ENCODE measurements around the gene TESMIN. TPM values are rescaled to one million over a fixed set of nuclear protein-coding genes. Genes with fewer than 3 reads are reported as not detected.

Gene TESMIN
- total RNA-seq, 1 donor from 2014 or later: not detected

GRCh38 chr11:68762481-68762880, 11.2 kb upstream of the TESMIN start:
- Histone ChIP-seq H3K9me3 (no peaks in the 10 kb centered on the region), H3K36me3 (peaks cover 93 to 99% of the 10 kb centered on the region in 2 donors), H3K4me1 (no peaks in the 10 kb centered on the region), H3K4me3 (no peak overlapping the region), H3K27me3 (no peaks in the 10 kb centered on the region), H3K27ac (no peak overlapping the region)
- TF ChIP-seq CTCF (IDR thresholded peaks at IDR 0.05): no peak
- no peak for DNase-seq (ENCODE audit: low spot score in 2 of 2)
- intact Hi-C loops (cut with DNase I): no loop called here

GRCh38 chr11:68761801-68762200, 10.5 kb upstream of the TESMIN start:
- intact Hi-C loops (cut with DNase I): no loop called here
- H3K4me3 ChIP-seq: no peak overlapping the region
- no peaks in the 10 kb centered on the region for H3K4me1 ChIP-seq
- TF ChIP-seq CTCF (IDR thresholded peaks at IDR 0.05): no peak
- H3K27ac ChIP-seq: no peak overlapping the region
- DNase-seq (ENCODE audit: low spot score in 2 of 2): no peak
- no peaks in the 10 kb centered on the region for H3K9me3 ChIP-seq
- H3K27me3 ChIP-seq: no peaks in the 10 kb centered on the region
- H3K36me3 ChIP-seq: peaks cover 93 to 99% of the 10 kb centered on the region in 2 donors

GRCh38 chr11:68759991-68760390, 8.7 kb upstream of the TESMIN start:
- no peak for TF ChIP-seq CTCF (IDR thresholded peaks at IDR 0.05)
- peaks cover 93 to 98% of the 10 kb centered on the region in 2 donors for H3K36me3 ChIP-seq
- DNase-seq (ENCODE audit: low spot score in 2 of 2): no peak
- no peak overlapping the region for H3K4me3 ChIP-seq
- no peaks in the 10 kb centered on the region for H3K4me1 ChIP-seq
- no peaks in the 10 kb centered on the region for H3K9me3 ChIP-seq
- H3K27ac ChIP-seq: no peak overlapping the region
- H3K27me3 ChIP-seq: no peaks in the 10 kb centered on the region
- intact Hi-C loops (cut with DNase I): no loop called here

DNA sequence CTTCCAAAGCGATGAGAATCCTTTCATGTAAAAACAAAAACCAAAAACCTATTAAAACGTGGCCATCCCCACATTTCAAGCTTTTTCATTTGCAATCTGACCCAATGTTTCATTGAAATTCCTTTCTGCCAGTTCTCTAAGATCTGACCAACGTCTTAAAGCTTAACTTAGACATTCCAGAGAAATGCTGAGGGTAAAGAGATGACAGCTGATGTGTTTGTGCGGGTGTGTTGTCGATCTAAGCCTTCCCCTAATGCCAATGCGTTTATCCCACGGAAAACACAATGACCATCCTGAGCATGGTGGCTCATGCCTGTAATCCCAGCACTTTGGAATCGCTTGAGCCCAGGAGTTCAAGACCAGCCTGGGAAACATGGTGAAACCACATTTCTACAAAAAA, 6.4 kb upstream of the TESMIN start:
- no peak overlapping the region for H3K4me3 ChIP-seq
- TF ChIP-seq CTCF (IDR thresholded peaks at IDR 0.05): no peak
- H3K27ac ChIP-seq: no peak overlapping the region
- H3K27me3 ChIP-seq: no peaks in the 10 kb centered on the region
- intact Hi-C loops (cut with DNase I): no loop called here
- H3K4me1 ChIP-seq: no peaks in the 10 kb centered on the region
- peaks cover 70 to 88% of the 10 kb centered on the region in 2 donors for H3K36me3 ChIP-seq
- no peaks in the 10 kb centered on the region for H3K9me3 ChIP-seq
- DNase-seq (ENCODE audit: low spot score in 2 of 2): no peak

- intact Hi-C loops (cut with DNase I): no loop called here
- H3K4me3 ChIP-seq: no peak overlapping the region
- peaks cover 55 to 74% of the 10 kb centered on the region in 2 donors for H3K36me3 ChIP-seq
- H3K9me3 ChIP-seq: no peaks in the 10 kb centered on the region
- H3K27ac ChIP-seq: no peak overlapping the region
- peaks cover under 1 to 5% of the 10 kb centered on the region in 2 donors for H3K4me1 ChIP-seq
- TF ChIP-seq CTCF (IDR thresholded peaks at IDR 0.05): no peak
- no peak for DNase-seq (ENCODE audit: low spot score in 2 of 2)
- H3K27me3 ChIP-seq: no peaks in the 10 kb centered on the region
These were observed 4.9 kb upstream of the TESMIN start for GRCh38 chr11:68756171-68756766.

- Histone ChIP-seq H3K27ac (no peak overlapping the region), H3K4me3 (no peak overlapping the region), H3K4me1 (peaks cover 3 to 12% of the 10 kb centered on the region in 2 donors), H3K27me3 (no peaks in the 10 kb centered on the region), H3K36me3 (peaks cover 26 to 44% of the 10 kb centered on the region in 2 donors), H3K9me3 (no peaks in the 10 kb centered on the region)
- no peak for DNase-seq (ENCODE audit: low spot score in 2 of 2)
- intact Hi-C loops (cut with DNase I): no loop called here
- no peak for TF ChIP-seq CTCF (IDR thresholded peaks at IDR 0.05)
These were observed 2.0 kb upstream of the TESMIN start for GRCh38 chr11:68753300-68753699.

All from ascending aorta (tissue), 2 donors.